NB4 (cell line): ENCODE results near the gene NDUFB10.
A peak's percentile ranks its signal among the peaks of the same experiment; 100 is the strongest.

Experiments
- CTCF ChIP-seq: IDR thresholded peaks from one replicate; pipeline ENCODE4 v1.5.1; 2012; ENCODE audit warnings: low read depth, low read length
- MYC ChIP-seq: IDR thresholded peaks from 2 replicates; pipeline ENCODE4 v1.6.1; 2011; ENCODE audit warnings: low read depth, low read length
- POLR2A ChIP-seq: IDR thresholded peaks from 2 replicates; pipeline ENCODE4 v1.6.1; 2011; ENCODE audit warnings: mild to moderate bottlenecking; ENCODE audit not compliant: insufficient read length; ENCODE audit errors: extremely low read depth

GRCh38 chr16:2008009-2008526 is 48.7 kb downstream of the NDUFB10 start:
- no peak for TF ChIP-seq CTCF
- TF ChIP-seq POLR2A = no peak
- peak; percentile 7; the same call in 1 of the 2 replicates for TF ChIP-seq MYC
